DMS 273 (cell line): Measurements from ENCODE around the gene HSD11B2.

Source experiments
- DNase-seq: peaks from one replicate; lab custom pipeline; 2025; ENCODE audit not compliant: unreplicated experiment; lab: John Stamatoyannopoulos, UW

HSD11B2 gene

DNA sequence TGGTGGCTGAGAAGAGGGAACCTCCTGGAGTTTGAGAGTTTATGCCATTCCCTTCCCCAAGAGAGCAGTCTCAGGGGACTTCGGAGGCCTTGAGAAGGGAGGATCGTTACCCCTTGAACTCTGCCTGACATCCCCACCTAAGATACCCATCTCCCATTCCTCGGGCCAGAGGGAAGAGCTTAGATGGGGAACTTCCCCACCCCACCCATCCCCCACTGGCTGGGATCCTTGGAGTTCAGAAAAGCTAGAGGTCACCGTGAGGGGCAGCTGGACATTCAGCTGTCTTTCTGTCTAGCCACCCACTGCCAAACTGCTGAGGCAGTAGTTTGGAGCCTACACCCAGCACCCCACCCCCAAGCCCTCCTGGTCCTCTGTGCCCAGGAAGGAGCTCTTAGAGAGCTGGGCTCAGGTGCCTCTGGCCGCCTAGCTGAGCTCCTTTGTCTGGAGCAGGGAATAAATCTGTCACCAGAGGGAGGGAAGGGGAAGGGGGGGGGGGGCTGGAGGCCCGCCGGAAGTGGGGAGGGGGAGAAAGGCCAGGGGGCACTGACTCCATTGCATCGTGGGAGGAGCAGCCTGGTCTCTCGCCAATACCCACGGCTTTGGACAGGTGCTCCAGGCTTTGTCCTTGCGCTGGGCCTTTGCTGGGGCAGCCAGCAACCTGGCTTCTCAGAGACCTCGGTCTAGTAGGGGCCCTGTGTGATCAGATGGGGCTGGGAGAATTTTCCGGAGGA, 1.0 kb downstream of the HSD11B2 start:
- peak; percentile 43 for DNase-seq

DNA sequence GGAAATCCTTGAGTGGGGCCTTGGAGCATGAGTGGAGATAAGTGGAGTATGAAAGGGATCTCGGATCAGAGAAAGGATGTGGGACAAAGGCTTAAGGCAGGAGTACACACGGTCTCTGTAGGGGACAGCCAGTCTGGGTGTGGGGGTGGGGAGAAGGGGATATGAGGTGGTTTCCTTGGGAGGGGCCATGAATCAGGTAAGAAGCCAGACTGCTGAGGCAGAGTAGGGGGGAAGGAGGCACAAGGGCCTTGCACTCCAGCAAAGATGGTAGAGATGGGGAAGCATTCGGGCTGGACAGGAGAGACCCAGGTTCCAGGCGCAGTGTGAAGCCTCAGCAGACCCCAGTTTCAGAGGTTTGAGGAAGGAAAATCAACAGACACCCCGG, 1.6 kb downstream of the HSD11B2 start:
- DNase-seq = no peak

DNA sequence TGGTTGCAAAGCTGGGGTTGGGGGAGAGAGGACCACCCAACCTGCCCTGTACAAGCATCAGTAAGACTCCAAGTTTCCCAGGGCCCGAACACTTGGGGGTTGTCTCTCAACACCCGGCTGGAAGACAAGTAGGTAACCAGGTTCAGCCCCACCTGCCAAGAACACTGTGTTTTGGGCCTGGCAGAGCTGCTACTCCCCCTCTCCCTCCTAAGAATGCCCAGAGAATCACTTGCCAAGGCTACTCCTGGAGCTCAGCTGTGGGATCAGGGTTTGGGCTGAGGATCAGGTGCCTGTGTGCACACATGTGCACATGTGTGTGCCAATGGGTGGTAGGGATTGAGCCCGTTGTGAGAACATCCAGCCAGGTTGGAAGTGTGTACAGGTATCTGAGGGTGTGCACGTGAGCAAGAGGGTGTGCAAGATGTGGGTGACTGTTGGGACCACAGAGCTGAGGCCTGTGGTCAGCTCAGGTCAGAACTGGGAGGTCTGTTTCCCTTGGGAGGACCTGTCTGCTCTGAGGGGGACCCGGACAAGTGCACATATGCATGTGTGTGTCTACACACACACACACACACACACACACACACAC, 2.3 kb downstream of the HSD11B2 start:
- no peak for DNase-seq

DNA sequence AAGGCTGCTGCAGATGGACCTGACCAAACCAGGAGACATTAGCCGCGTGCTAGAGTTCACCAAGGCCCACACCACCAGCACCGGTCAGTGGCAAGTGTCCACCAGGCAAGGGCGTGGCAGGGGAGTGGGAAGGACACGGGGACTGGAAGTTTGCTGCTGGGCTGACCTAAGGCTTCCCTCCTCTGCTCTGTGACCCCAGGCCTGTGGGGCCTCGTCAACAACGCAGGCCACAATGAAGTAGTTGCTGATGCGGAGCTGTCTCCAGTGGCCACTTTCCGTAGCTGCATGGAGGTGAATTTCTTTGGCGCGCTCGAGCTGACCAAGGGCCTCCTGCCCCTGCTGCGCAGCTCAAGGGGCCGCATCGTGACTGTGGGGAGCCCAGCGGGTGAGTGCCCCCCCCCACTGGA, 4.8 kb downstream of the HSD11B2 start:
- no peak for DNase-seq

DNA sequence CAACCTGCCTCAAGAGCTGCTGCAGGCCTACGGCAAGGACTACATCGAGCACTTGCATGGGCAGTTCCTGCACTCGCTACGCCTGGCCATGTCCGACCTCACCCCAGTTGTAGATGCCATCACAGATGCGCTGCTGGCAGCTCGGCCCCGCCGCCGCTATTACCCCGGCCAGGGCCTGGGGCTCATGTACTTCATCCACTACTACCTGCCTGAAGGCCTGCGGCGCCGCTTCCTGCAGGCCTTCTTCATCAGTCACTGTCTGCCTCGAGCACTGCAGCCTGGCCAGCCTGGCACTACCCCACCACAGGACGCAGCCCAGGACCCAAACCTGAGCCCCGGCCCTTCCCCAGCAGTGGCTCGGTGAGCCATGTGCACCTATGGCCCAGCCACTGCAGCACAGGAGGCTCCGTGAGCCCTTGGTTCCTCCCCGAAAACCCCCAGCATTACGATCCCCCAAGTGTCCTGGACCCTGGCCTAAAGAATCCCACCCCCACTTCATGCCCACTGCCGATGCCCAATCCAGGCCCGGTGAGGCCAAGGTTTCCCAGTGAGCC, 5.8 kb downstream of the HSD11B2 start:
- no peak for DNase-seq

DNA sequence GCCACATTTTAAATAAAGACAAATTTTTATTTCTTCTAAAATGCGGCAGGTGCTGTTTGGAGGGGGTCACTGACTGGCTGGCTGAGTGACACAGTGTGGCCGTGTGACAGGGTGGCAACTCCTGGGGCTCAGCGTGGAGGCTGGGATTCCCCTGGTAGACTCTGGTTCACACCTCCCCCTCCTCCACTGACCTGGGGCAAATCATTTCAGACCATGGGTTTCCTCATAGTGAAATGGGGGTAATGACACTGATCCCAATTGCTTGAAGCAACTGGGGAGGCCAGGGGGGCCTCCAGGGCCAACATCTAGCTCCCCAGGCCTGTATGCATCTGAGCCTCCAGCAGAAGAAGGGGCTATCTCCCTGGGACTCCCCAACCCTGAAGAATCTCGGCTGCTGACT, 6.6 kb downstream of the HSD11B2 start:
- DNase-seq = no peak

DNA sequence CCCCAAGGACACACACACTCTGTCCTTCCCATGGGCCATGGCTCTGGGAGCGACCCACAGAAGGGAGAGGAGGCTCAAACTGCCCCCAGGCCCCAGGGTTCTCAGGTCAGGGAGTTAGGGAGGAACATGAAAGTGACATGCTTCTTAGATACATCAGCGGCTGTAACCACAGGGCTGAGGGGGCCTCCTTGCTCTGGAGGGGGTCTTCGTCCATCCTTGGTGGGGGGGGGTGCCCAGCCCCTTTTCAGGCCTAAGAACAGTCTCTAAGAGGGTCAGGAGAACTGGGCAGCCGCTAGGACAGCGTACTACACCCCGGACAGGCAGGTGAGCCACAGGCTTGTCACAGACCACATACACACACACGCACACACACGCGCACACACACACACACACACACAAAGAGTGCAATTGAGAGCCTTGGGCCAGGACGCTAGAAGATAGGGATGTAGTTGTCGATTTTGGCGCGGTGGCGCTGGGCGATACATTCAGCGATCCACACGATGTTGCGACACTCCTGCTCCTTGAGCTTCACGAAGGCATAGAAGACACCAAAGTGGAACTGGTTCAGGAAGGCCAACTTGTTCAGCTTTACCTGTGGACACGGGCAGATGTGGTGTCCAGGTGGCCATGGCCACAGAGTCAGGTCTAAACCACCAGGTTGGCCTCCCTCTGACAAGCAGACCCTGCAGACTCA, 7.3 kb downstream of the HSD11B2 start:
- DNase-seq = no peak

DNA sequence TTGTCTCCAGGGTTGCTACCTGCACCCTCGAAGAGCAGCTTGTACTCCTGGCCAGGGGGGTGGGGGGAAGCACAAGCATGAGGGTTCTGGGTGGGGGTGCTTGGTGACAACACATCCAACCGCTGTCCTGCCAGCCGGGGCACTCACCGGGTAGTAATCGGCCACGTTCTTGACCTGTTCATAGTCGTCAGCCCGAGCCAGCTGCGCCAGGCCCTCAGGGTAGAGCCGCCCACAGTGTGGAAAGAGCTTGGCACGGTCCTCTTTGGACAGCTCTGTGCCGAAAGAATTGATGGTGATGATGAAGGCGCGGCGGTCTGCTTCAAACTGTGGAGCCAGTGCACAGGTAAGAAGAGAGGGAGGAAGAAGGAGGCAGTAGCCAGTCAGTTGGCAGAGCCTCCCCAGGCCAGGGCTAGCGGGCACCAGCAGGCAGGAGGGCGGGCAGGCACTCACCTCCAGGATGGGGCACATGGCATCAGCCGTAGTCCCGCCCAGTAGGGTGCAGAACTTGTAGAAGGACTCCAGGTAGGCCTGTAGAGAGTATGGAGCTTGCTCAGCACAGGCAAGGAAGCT, 8.0 kb downstream of the HSD11B2 start:
- no peak for DNase-seq

DNA sequence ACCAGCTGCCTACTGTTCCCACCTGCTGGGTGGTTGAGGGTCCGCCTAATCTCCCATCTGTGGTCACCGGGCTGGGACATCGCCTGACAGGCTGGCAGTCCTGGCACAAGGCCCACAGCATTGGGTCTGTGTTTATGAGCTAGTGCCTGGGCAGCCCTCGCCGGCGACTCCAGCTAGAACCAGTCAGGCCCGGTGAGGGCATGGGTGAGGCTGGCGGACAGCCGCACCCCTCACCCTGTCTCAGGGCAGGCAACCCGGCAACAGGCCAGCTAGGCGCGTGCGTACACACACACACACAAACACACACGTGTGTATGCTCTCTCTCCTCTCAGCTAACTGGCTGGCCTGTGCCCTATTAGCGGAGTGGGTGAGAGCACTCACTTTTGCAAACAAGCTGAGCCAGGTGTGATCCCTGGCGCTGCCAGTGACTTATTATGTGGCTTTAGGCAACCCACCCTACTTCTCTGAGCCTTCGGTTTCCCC, 10.4 kb downstream of the HSD11B2 start:
- peak; percentile 98 for DNase-seq

DNA sequence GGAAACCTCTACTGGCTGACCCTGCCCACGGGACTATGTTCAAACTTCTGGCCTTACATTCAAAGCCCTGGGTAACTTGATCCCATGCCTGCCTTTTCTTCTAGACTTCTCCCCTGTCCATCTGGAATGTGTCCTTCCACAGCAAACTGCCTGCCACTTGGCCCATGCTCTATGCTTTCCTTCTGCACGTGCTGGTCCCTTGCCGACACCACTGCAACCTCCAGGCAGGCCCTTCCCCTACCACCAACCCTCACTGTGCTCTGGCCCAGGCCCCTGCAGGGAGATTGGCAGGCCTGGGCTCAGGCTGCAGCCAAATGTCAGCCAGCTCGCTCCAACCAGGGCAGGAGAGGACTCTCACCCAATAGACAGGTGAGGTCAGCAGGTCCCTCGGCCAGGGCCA, 11.0 kb downstream of the HSD11B2 start:
- peak; percentile 83 for DNase-seq

DNA sequence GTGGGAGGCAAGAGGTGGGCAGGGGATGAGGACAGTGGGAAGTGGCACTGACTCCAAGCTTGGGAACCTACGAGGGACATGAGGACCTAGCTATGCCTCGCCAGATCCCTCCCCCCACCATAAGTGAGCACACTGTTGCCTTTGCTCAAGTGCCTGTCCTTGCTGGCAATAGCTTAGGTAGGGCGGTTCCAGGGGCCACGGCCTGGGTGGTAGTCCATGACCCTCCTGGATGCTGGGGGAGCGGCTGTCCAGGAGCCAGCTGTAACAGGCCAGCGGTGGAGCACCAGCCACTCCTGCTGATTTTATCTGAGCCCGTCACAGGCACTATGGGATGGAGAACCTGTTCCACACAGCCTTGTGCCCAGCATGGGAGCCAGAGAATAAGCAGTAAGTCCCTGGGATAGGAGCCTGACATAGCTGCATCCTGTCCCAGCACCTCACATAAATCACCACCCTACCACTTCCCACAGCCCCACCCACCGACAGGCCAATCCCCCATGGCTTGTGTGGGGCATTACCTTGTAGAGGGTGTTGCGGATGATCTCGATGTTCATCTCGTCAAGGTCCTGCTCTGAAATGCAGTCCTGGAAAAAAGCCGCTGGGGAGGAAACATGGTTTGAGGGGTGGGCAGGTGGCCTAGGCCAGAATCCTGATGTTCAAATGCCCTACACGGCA, 11.8 kb downstream of the HSD11B2 start:
- DNase-seq = no peak

DNA sequence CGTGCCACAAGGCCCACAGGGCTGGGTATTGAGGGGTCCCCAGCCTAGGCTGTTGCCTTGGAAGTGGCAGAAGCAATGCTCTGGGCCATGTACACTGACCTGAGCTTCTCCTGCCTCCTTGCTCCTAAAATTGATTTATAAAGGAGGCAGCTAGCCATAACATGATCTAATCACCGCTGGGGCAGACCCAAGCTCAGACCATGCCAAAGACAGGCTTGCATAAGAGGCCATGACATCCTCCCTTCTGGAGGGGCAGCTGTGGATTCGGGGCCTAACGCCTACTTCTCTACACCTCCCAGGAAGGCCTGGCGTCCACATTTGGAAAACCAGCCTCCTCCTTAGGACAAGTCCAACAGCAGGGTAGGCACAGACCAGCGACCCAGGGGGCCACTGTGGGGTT, 12.3 kb downstream of the HSD11B2 start:
- DNase-seq = no peak

DNA sequence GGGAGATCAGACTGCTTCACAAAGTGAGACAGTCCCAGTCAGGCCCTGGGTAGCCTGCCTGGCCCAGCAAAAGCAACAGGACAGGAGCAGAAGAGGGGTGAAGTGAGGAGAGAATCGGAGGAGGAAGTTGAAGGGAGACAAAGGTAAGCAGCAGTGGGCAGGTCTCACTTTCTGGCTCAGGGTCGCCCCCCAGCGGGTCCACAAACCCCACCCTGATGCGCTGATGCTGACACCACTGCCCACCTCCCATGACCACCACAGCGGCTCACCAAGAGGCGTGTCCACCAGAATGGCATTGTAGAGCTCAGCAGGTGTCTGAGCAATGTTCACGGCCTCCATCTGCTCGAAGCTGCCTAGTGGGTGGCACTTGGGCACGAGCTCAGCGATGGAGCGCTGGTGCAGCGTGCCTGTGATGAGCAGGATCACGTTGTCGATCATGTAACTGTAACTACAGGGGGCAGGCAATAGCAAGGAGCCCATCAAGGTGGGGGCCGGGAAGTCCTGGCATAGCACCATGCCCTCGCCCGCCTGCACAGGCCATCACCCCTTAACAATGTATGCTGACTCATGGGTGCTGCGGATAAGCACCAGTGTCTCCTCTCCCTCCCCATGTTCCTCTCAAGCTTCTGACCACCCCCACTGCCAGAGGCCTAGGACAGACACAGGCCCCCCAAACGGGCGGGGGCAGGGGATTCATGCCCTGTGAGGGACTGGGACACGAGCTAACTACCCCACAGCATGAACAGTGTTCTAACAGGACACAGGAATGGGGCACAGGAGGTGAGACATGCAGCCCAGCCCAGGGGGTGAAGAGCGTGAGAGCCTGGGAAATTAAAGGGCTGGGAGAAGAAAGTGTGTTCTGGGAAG, 13.6 kb downstream of the HSD11B2 start:
- DNase-seq = no peak

DNA sequence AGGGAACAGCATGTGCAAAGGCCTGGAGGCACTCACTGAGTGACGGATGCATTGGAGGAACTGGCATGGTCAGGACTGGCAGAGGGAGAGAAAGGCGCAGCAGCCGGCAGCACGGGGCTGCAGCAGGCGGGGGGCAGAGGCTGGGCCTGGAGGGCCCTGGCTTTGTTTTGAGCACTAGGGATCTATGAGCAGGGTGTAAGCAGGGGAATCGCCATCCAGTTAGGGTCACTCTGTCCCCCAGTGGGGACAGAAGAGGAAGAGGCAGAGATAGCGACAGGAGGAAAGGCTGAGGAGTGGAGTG, 14.2 kb downstream of the HSD11B2 start:
- DNase-seq = no peak

DNA sequence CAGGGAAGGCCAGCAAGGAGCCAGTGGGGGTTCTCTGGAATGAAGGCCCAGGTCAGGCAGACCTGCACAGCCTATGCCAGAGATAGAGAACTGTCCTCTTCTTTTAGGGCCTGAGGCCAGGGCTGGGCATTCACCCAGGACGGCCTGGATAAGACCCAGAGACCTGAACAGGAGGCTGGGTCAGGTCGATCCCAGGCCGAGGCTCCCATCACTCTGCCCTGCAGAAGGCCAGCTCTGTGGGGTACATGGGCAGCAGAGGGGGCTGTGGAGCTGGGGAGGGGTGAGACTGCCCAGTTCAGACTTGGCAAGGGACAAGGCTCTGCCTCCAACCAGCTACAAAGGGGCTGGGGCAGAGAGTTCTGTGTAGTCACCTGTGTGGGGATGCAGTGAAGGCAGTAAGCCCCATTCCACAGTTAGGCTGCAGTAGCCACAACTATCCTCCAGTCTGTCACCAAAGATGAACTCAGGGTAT, 14.6 kb downstream of the HSD11B2 start:
- peak; percentile 36 for DNase-seq

DNA sequence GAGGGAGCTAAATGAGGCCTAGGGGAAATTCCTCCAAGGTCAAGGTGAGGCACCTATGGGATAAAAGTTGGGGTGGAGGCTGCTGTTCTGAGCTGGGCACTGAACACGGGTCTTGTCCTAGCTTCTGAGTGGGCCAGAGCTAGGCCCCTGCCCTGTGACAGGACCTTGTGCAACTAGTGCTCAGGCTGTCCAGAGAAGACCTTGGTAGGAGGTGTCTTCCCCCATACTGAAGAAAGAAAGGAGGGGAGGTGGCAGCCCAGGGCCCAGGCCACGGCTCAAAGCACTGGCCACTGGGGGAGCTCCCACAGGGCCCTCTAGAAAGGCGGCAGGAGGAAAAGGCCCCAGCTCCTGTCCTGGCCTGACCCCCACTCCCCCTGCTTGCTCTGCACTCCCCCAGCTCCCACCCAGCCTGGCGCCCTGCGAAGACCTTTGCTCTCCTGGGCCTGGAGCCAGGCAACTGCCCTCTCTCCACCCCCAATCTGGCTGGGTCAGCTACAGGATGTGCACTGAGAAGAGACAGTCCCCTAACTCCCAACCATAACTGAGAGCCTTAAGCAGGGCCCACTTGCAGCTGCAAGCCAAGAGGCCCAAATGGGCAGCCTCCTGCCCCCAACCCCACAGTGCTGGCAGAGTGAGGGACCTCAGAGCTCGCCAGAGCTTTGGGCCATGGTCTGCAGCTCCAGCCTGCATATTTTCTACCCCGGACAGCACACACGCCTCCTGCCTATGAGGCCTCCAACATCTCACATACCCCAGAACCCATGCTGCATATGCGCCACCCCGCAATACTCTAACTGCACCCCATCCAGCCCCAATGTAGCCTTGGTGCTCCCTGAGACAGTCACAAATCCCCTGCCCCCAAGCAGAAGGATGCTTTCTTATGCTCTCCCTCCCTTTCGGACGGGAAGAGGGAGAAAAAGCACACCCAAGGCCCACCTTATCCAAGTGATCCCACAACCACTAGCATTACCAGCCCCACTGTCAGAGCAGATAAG, 15.3 kb downstream of the HSD11B2 start:
- peak; percentile 49 for DNase-seq

DNA sequence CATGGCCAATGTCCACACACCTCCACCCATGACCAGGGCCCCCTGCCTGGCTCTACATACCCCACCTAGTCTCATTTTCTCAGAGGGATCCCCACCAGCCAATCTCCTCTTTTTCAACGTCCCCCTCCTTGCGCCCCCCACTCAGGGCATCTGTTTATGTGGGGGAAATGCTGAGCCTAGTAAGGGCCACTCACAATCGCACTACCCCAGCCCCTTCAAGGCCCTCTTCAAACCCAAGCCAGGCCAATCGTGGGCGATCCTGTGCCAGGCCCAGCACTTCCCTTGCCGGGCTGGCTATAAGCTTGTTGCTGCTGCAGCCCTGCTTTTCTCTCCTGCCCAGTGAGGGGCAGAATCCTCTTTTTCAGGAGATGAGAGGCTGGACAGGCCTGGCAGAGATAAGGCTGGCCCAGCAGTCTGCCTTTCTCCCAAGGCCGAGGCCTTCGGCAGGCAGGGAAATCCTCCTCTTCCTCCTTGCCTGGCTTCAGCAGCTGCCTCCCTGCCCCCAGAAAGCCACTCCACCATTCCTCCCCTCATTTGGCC, 16.1 kb downstream of the HSD11B2 start:
- no peak for DNase-seq

DNA sequence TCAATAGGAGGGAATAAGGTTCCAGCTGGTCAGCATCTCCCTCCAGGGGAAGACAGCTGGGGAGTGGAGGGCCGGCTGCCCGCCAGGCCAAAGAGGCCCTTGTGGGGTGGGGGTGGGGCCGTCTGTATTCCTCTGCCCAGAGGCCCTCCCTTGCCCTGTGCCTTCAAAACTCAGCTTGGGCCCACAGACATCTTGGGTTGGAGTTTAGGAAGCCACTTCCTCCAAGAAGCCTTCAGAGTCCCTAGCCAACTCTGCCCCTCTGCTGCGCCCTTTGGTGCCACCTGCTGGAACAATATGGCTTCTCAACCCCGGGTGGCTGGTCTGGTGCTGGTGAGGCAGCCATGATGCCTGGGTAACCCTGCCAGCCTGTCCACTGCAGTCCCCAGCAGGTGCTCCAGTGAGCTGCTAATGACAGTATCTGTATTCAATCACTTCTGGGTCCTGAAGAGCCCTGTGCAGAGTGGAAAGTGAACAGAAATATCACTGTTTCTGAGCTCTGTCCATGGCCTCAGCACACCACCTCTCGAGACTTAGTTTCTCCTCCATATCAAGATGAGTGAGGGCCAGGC, 16.7 kb downstream of the HSD11B2 start:
- DNase-seq = peak; percentile 72
